HepG2 (cell line): ENCODE results near the gene FAM174B. TPM values are rescaled to one million over a fixed set of nuclear protein-coding genes. Genes with fewer than 3 reads are reported as not detected.

Source experiments
- ATAC-seq: fragments of 200-7000 bp; cut with Tn5 transposase; 3 replicates; pipeline ENCODE4 v1.9.1; 2020; ENCODE audit warnings: mild to moderate bottlenecking, moderate library complexity
- BruUV-seq: library from RNA; stranded (reverse); fragments of 400-500 nt; replicated peaks from 2 replicates; lab custom pipeline; 2021; lab: Mats Ljungman, UMichigan
- CTCF ChIA-PET: fragments of 300-600 bp; formaldehyde crosslinking; extraction: SDS; loops from one replicate; lab custom pipeline; 2021; ENCODE audit warnings: low total read pairs, inconsistent platforms, low intra/inter-chr PET ratio; lab: Yijun Ruan, JAX
- POLR2A ChIA-PET: fragments of 350-600 bp; sonication (Branson Sonifier 250); formaldehyde crosslinking; loops from one replicate; lab custom pipeline; 2020; ENCODE audit warnings: antibody characterized with exemption, inconsistent platforms; lab: Yijun Ruan, JAX
- DNase-seq: peaks from one replicate; pipeline ENCODE4 v3.0.0-alpha.2; 2015; ENCODE audit warnings: low spot score
- FAIRE-seq: peaks from 3 replicates; lab custom pipeline; 2011; peaks lifted over from hg19 to GRCh38; lab: Jason Lieb, UNC
- H2AFZ ChIP-seq: one replicate; pipeline ENCODE4 v1.6.1; 2011; ENCODE audit warnings: low read length, inconsistent platforms
- H3K27ac ChIP-seq: fragments of 300-600 bp; 3 replicates; pipeline ENCODE4 v1.8.0; 2011; ENCODE audit warnings: mixed run types, mild to moderate bottlenecking, mixed read lengths, low read length, inconsistent platforms; ENCODE audit not compliant: insufficient read depth; ENCODE audit errors: extremely low read length
- H3K27me3 ChIP-seq, 2 experiments: fragments of 200-600 bp in 1 of 2; 2 replicates in 1 of 2; 3 replicates in 1 of 2; pipeline versions ENCODE4 v1.6.0 to v1.8.0; 2011; ENCODE audit warnings: low read length in 2 of 2, mild to moderate bottlenecking in 2 of 2, moderate library complexity in 2 of 2, inconsistent platforms in 1 of 2; ENCODE audit not compliant: insufficient read depth in 2 of 2, control insufficient read depth in 1 of 2
- H3K36me3 ChIP-seq, 2 experiments: fragments of 200-600 bp in 1 of 2; replicated peaks in 1 of 2; 2 replicates in 1 of 2; 3 replicates in 1 of 2; pipeline versions ENCODE4 v1.5.1 to v1.8.0; 2011; ENCODE audit warnings: low read length in 2 of 2, inconsistent platforms in 1 of 2; ENCODE audit not compliant: insufficient read depth in 2 of 2, control insufficient read depth in 1 of 2
- H3K4me1 ChIP-seq: 2 replicates; pipeline ENCODE4 v1.5.1; 2012; ENCODE audit warnings: low read length, inconsistent platforms; ENCODE audit not compliant: insufficient read depth
- H3K4me2 ChIP-seq: 2 replicates; pipeline ENCODE4 v1.6.0; 2011; ENCODE audit warnings: low read depth, low read length, inconsistent platforms
- H3K4me3 ChIP-seq, 3 experiments: fragments of 200-600 bp in 1 of 3; sonication (generic), shearing (Covaris generic) in 1 of 3; replicated peaks in 1 of 3; 2 replicates each; pipeline ENCODE4 v1.5.1; 2011 to 2016; ENCODE audit warnings: low read length in 3 of 3, inconsistent platforms in 2 of 3, low read depth in 2 of 3, mild to moderate bottlenecking in 2 of 3, control low read depth in 1 of 3, mixed read lengths in 1 of 3; ENCODE audit not compliant: insufficient read depth in 1 of 3
- H3K79me2 ChIP-seq: one replicate; pipeline ENCODE4 v1.6.1; 2011; ENCODE audit warnings: low read length, inconsistent platforms; ENCODE audit not compliant: insufficient read depth
- H3K9ac ChIP-seq: 2 replicates; pipeline ENCODE4 v1.6.0; 2011; ENCODE audit warnings: mild to moderate bottlenecking, low read depth, low read length, inconsistent platforms; ENCODE audit not compliant: insufficient read depth
- H3K9me3 ChIP-seq: 2 replicates; pipeline ENCODE4 v1.5.1; 2012; ENCODE audit warnings: mild to moderate bottlenecking, low read length
- H4K20me1 ChIP-seq: 2 replicates; pipeline ENCODE4 v1.6.0; 2011; ENCODE audit warnings: inconsistent platforms, mild to moderate bottlenecking, low read length, moderate library complexity; ENCODE audit not compliant: insufficient read depth
- BCLAF1 ChIP-seq: fragments of 450-650 bp; IDR thresholded peaks from 2 replicates; pipeline ENCODE4 v1.6.1; 2017; ENCODE audit warnings: mild to moderate bottlenecking
- DNMT3B ChIP-seq: conservative IDR thresholded peaks from 2 replicates; pipeline ENCODE4 v1.6.1; 2016; ENCODE audit warnings: missing biosample characterization, control low read depth
- ETV5 ChIP-seq: IDR thresholded peaks from 2 replicates; pipeline ENCODE4 v1.6.1; 2018; ENCODE audit warnings: missing biosample characterization, missing genetic modification reagents, inconsistent platforms, borderline replicate concordance
- MTA1 ChIP-seq: sonication (generic); formaldehyde crosslinking; IDR thresholded peaks from 2 replicates; pipeline ENCODE4 v1.4.0; 2020; ENCODE audit warnings: missing genetic modification reagents, mild to moderate bottlenecking, borderline replicate concordance
- SP5 ChIP-seq: IDR thresholded peaks from 2 replicates; pipeline ENCODE4 v1.6.1; 2016; ENCODE audit warnings: low read depth, borderline replicate concordance
- SPEN ChIP-seq: sonication (generic); formaldehyde crosslinking; IDR thresholded peaks from 2 replicates; pipeline ENCODE4 v1.5.1; 2020; ENCODE audit warnings: low read depth, mild to moderate bottlenecking, missing genetic modification reagents
- STAG1 ChIP-seq: sonication (generic); formaldehyde crosslinking; IDR thresholded peaks from 2 replicates; pipeline ENCODE4 v1.4.0; 2020; ENCODE audit warnings: missing genetic modification reagents
- TRIM22 ChIP-seq: fragments of 450-650 bp; IDR thresholded peaks from 2 replicates; pipeline ENCODE4 v1.6.1; 2017
- ZNF281 ChIP-seq: sonication (generic); formaldehyde crosslinking; IDR thresholded peaks from 2 replicates; pipeline ENCODE4 v1.4.0; 2020; ENCODE audit warnings: missing genetic modification reagents, borderline replicate concordance
- ZNF703 ChIP-seq: sonication (generic); formaldehyde crosslinking; IDR thresholded peaks from 2 replicates; pipeline ENCODE4 v1.5.1; 2020; ENCODE audit warnings: missing genetic modification reagents, mild to moderate bottlenecking, moderate library complexity, borderline replicate concordance
- WGBS: methylation state at CpG from one replicate; pipeline ENCODE4 v1.1.6; 2017; ENCODE audit warnings: low lambda C conversion rate; 5-methylcytosine and 5-hydroxymethylcytosine counted together
- in situ Hi-C: cut with HindIII; loops from 2 replicates; pipeline ENCODE4 v1.10.0; 2017; ENCODE audit warnings: low pct_unique_long_range_greater_than_20kb; ENCODE audit not compliant: extremely low pct_ligation_motif_present
- intact Hi-C: fragments of 100-400 bp; cut with micrococcal nuclease; formaldehyde crosslinking; loops from one replicate; pipeline ENCODE4 v1.10.0; 2022; ENCODE audit not compliant: unreplicated experiment
- polyA plus RNA-seq, 8 experiments: library from polyadenylated mRNA; depleted of rRNA in 3 of 8; stranded (reverse) in 7 of 8; unstranded in 1 of 8; fragments of >200 nt; fragmentation: Illumina TruSeq in 4 of 8; extraction: Trizol in 4 of 8; gene quantifications; 2 replicates each; pipeline versions ENCODE4 v1.2.1 to v1.2.3, GENCODE V29; 2011 to 2016; ENCODE audit warnings: low read depth in 4 of 8, missing spikeins in 1 of 8, mixed read lengths in 1 of 8; ENCODE audit not compliant: insufficient read depth in 1 of 8
- total RNA-seq, 5 experiments: library from RNA; depleted of rRNA; stranded (reverse); fragments of >200 nt; fragmentation: Illumina TruSeq; extraction: Trizol; gene quantifications; 2 replicates each; pipeline ENCODE4 v1.2.3, GENCODE V29; 2016; ENCODE audit warnings: low read depth in 1 of 5

Gene FAM174B
- total and polyA plus RNA-seq, 2 of the 13 experiments (the other 11 are each of a cell fraction or from before 2014, with no cell fraction given): 0.90 to 2.1 TPM

GRCh38 chr15:92696096-92696495 lies 40.5 kb upstream of the FAM174B start:
- Histone ChIP-seq H3K4me3 (no peak overlapping the region), H3K79me2 (no peaks in the 10 kb centered on the region), H4K20me1 (no peaks in the 10 kb centered on the region)
- no TSS peak for BruUV-seq
- FAIRE-seq: no peak
- no peak for TF ChIP-seq ZNF703
- TF ChIP-seq, all 625 proteins: peak for 0
- CTCF ChIA-PET: no interaction called here
- DNase-seq (no peak), ATAC-seq (no peak)
- Histone ChIP-seq H3K4me2 (no peak overlapping the region), H3K9me3 (peaks cover 10% of the 10 kb centered on the region), H3K27ac (no peak overlapping the region), H3K4me1 (no peaks in the 10 kb centered on the region), H3K9ac (no peak overlapping the region), H3K27me3 (0 out of 5 replicates have a peak, but pooled peaks cover 0 to 3% of the 10 kb centered on the region in 2 experiments), H3K36me3 (no peaks in the 10 kb centered on the region), H2AFZ (no peak overlapping the region)
- POLR2A ChIA-PET: no interaction called here
- under 1% methylated on average over 5 of the region's 5 CpGs for WGBS
- intact Hi-C loops (no loop called here), in situ Hi-C loops (loop anchor here (25.0 kb wide), 1 partner anchor 609 kb away; no protein-coding TSS in a partner anchor)

- in situ Hi-C loops (loop anchor here (25.0 kb wide), 1 partner anchor 607 kb away; no protein-coding TSS in a partner anchor), intact Hi-C loops (loop anchor here (1.0 kb wide), 1 partner anchor 21 kb away; no protein-coding TSS in a partner anchor)
- H3K27me3 ChIP-seq: peaks cover 0 to 12% of the 10 kb centered on the region in 2 experiments; a peak in 2 of 5 replicates
- no peaks in the 10 kb centered on the region for H3K4me1 ChIP-seq
- H2AFZ ChIP-seq: no peak overlapping the region
- FAIRE-seq (peak; percentile 52), ATAC-seq (peak; percentile 100), DNase-seq (peak; percentile 50)
- no peaks in the 10 kb centered on the region for H4K20me1 ChIP-seq
- no peak overlapping the region for H3K27ac ChIP-seq
- H3K9me3 ChIP-seq: peaks cover 4% of the 10 kb centered on the region; the same call in 1 of the 2 replicates
- CTCF ChIA-PET: interaction anchor here (2.6 kb wide), 1 partner anchor 21 kb away, joined by 15 read pairs; no protein-coding TSS in a partner anchor
- POLR2A ChIA-PET: no interaction called here
- H3K36me3 ChIP-seq: no peaks in the 10 kb centered on the region
- WGBS: 30% methylated on average over 4 of the region's 5 CpGs
- no peak overlapping the region for H3K9ac ChIP-seq
- H3K4me2 ChIP-seq: no peak overlapping the region
- no peaks in the 10 kb centered on the region for H3K79me2 ChIP-seq
- no peak overlapping the region for H3K4me3 ChIP-seq
- BruUV-seq: no TSS peak
- no peak for TF ChIP-seq TRIM22
- no peak for TF ChIP-seq MTA1 (CRISPR knock-in tag)
- no peak for TF ChIP-seq ZNF281
- peak; percentile 23; the same call in 1 of the 2 replicates for TF ChIP-seq SPEN (CRISPR knock-in tag)
- no peak for TF ChIP-seq BCLAF1
- TF ChIP-seq STAG1 (CRISPR knock-in tag): peak; percentile 62
- no peak for TF ChIP-seq SP5 (CRISPR knock-in tag)
- TF ChIP-seq DNMT3B (CRISPR knock-in tag): no peak
- 0 out of 2 replicates have a peak, but pooled peaks have one; percentile 14 for TF ChIP-seq ETV5 (CRISPR knock-in tag)
These were observed 38.2 kb upstream of the FAM174B start for GRCh38 chr15:92693691-92694331.
